ENCODE results near the gene PCMTD2. TPM values are rescaled to one million over a fixed set of nuclear protein-coding genes. Genes with fewer than 3 reads are reported as not detected.

Gene PCMTD2
- total and polyA plus RNA-seq, 2 of the 8 experiments (the other 6 are each of a cell fraction or from before 2014, with no cell fraction given): 21.4 to 55.1 TPM

GRCh38 chr20:64211874-64212658 is 43.5 kb upstream of the PCMTD2 start:
- CTCF ChIA-PET (ENCODE audit: partially characterized antibody): interaction anchor here (0.7 to 4.8 kb wide), 10 partner anchors 9 to 143 kb away, joined by 3 to 33 read pairs (median 4); no protein-coding TSS in a partner anchor
- H3K4me1 ChIP-seq (replicated peaks in 1 of 4; ENCODE audit: control insufficient read depth in 3 of 4, insufficient read depth in 4 of 4, low read length in 3 of 4): no peaks in the 10 kb centered on the region; a peak in 2 of 7 replicates
- H4K91ac ChIP-seq (replicated peaks; ENCODE audit: insufficient read length, low read length): no peak overlapping the region
- TF ChIP-seq ASH2L (IDR thresholded peaks at IDR 0.05; ENCODE audit: low read length): no peak
- no peak for TF ChIP-seq EZH2 (IDR thresholded peaks at IDR 0.05; ENCODE audit: low read depth, low read length, severe bottlenecking)
- TF ChIP-seq CREB1 (IDR thresholded peaks at IDR 0.05): no peak
- TF ChIP-seq, protein P1, sequence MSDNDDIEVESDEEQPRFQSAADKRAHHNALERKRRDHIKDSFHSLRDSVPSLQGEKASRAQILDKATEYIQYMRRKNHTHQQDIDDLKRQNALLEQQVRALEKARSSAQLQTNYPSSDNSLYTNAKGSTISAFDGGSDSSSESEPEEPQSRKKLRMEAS (IDR thresholded peaks at IDR 0.05): no peak
- TF ChIP-seq EP300 (IDR thresholded peaks at IDR 0.05; ENCODE audit: borderline replicate concordance in 1 of 2, low read depth in 2 of 2, low read length in 2 of 2): no peak
- no peak for TF ChIP-seq SIN3A (conservative IDR thresholded peaks at IDR 0.05 in 1 of 2, IDR thresholded peaks at IDR 0.05 in 1 of 2; ENCODE audit: low read depth in 1 of 2, low read length in 2 of 2)
- no peak for TF ChIP-seq HDAC2 (IDR thresholded peaks at IDR 0.05; ENCODE audit: borderline replicate concordance in 1 of 2, low read depth in 2 of 2, low read length in 2 of 2)
- TF ChIP-seq ATF3 (IDR thresholded peaks at IDR 0.05; ENCODE audit: insufficient read depth, low read depth, low read length): no peak
- TF ChIP-seq RFX5 (IDR thresholded peaks at IDR 0.05; ENCODE audit: borderline replicate concordance, low read depth, low read length): no peak
- TF ChIP-seq EGR1 (IDR thresholded peaks at IDR 0.05; ENCODE audit: borderline replicate concordance, low read depth, low read length): no peak

More at GRCh38 chr20:64211874-64212658, 43.5 kb upstream of the PCMTD2 start:
- H3K9me3 ChIP-seq (ENCODE audit: insufficient read depth in 2 of 2, low read depth in 1 of 2, low read length in 1 of 2): no peaks in the 10 kb centered on the region
- no peak overlapping the region for H3K9ac ChIP-seq (replicated peaks in 1 of 4; ENCODE audit: extremely low read depth in 1 of 4, low read depth in 3 of 4, low read length in 3 of 4)
- no peak overlapping the region for H2AK5ac ChIP-seq (ENCODE audit: low read depth, low read length)
- H2AFZ ChIP-seq (ENCODE audit: low read length): no peak overlapping the region
- H3K23ac ChIP-seq (ENCODE audit: insufficient read length): no peak overlapping the region
- H3K4me2 ChIP-seq (ENCODE audit: insufficient read depth in 1 of 2, low read depth in 2 of 2, low read length in 2 of 2): no peak overlapping the region
- FAIRE-seq (no peak), DNase-seq (ENCODE audit: low read depth in 1 of 2, low spot score in 2 of 2) (no peak)
- H3K56ac ChIP-seq (replicated peaks; ENCODE audit: insufficient read length, low read depth, low read length): no peak overlapping the region
- no peaks in the 10 kb centered on the region for H3K23me2 ChIP-seq (ENCODE audit: low read depth, low read length)
- H3K27ac ChIP-seq (ENCODE audit: low read depth, low read length): no peak overlapping the region
- H3K27me3 ChIP-seq (replicated peaks in 1 of 4; ENCODE audit: control insufficient read depth in 3 of 4, extremely low read depth in 1 of 4, insufficient read depth in 3 of 4, low read length in 3 of 4): no peaks in the 10 kb centered on the region
- no peaks in the 10 kb centered on the region for H3K79me2 ChIP-seq (ENCODE audit: control insufficient read depth in 1 of 2, insufficient read depth in 2 of 2, low read length in 2 of 2)
- H3K18ac ChIP-seq (ENCODE audit: extremely low read depth, low read length): no peak overlapping the region; the same call in 1 of the 2 replicates
- POLR2A ChIA-PET (ENCODE audit: partially characterized antibody): interaction anchor here (1.2 to 1.5 kb wide), 2 partner anchors 11 to 44 kb away, joined by 3 read pairs; partner anchors contain the start of gene PCMTD2
- H4K5ac ChIP-seq (ENCODE audit: insufficient read length, low read depth, low read length): no peak overlapping the region
- WGBS, 2 experiments (ENCODE audit: extremely low coverage in 1 of 2, insufficient coverage in 1 of 2, insufficient read length in 1 of 2, insufficient replicate concordance in 2 of 2, low coverage in 1 of 2, low lambda C conversion rate in 2 of 2, missing lambda C conversion rate in 1 of 2): 89% methylated on average over 11 of the region's 21 CpGs; no CpG with 5 or more reads in 1 of the 2 experiments
- H4K20me1 ChIP-seq (replicated peaks in 1 of 2; ENCODE audit: control insufficient read depth in 1 of 2, insufficient read depth in 2 of 2, low read length in 2 of 2): peaks cover 0 to 3% of the 10 kb centered on the region in 2 experiments
- H2BK120ac ChIP-seq (replicated peaks; ENCODE audit: low read depth, low read length): no peak overlapping the region
- no peak overlapping the region for H2BK20ac ChIP-seq (ENCODE audit: low read length)
- H3K14ac ChIP-seq (ENCODE audit: insufficient read length): no peak overlapping the region
- no peak overlapping the region for H3K4ac ChIP-seq (replicated peaks; ENCODE audit: insufficient read length, low read depth, low read length)
- H3K79me1 ChIP-seq (ENCODE audit: low read depth, low read length): no peaks in the 10 kb centered on the region
- H4K8ac ChIP-seq (ENCODE audit: extremely low read depth, insufficient read depth, low read length): no peak overlapping the region
- H3K4me3 ChIP-seq (ENCODE audit: extremely low read depth in 1 of 4, insufficient read depth in 2 of 4, low read depth in 3 of 4, low read length in 4 of 4): no peak overlapping the region
- no peak overlapping the region for H2BK5ac ChIP-seq (ENCODE audit: low read depth, low read length)
- H3K36me3 ChIP-seq (ENCODE audit: control insufficient read depth in 2 of 4, insufficient read depth in 4 of 4, low read length in 3 of 4): no peaks in the 10 kb centered on the region
- no peak overlapping the region for H2BK12ac ChIP-seq (ENCODE audit: low read depth, low read length)
- no peak overlapping the region for H2BK15ac ChIP-seq (ENCODE audit: low read length)
